DMS79 (cell line): ENCODE data around the gene TH.

Experiments
- DNase-seq: peaks from one replicate; lab custom pipeline; 2025; lab: John Stamatoyannopoulos, UW

TH gene

GRCh38 chr11:2159536-2160413 is 11.8 kb downstream of the TH start:
- DNase-seq = no peak

GRCh38 chr11:2158966-2159365 is 12.6 kb downstream of the TH start:
- no peak for DNase-seq

- no peak for DNase-seq
These were observed 13.3 kb downstream of the TH start for GRCh38 chr11:2158296-2158737.

- no peak for DNase-seq
These were observed 14.1 kb downstream of the TH start for GRCh38 chr11:2157294-2158040.

- no peak for DNase-seq
These were observed 15.0 kb downstream of the TH start for GRCh38 chr11:2156416-2157182.

- no peak for DNase-seq
These were observed 16.1 kb downstream of the TH start for GRCh38 chr11:2155511-2155910.

GRCh38 chr11:2154889-2155288 is 16.7 kb downstream of the TH start:
- no peak for DNase-seq

GRCh38 chr11:2154195-2154585 is 17.4 kb downstream of the TH start:
- DNase-seq = no peak

- no peak for DNase-seq
These were observed 17.9 kb downstream of the TH start for GRCh38 chr11:2153581-2154194.

GRCh38 chr11:2151500-2152257 is 19.9 kb downstream of the TH start:
- peak; percentile 21 for DNase-seq

- DNase-seq = no peak
These were observed 21.5 kb downstream of the TH start for GRCh38 chr11:2149864-2150847.

- no peak for DNase-seq
These were observed 22.2 kb downstream of the TH start for GRCh38 chr11:2149460-2149859.

GRCh38 chr11:2148595-2148994 is 23.0 kb downstream of the TH start:
- no peak for DNase-seq

GRCh38 chr11:2147391-2147790 is 24.2 kb downstream of the TH start:
- no peak for DNase-seq

GRCh38 chr11:2146051-2146450 is 25.6 kb downstream of the TH start:
- no peak for DNase-seq

- DNase-seq = no peak
These were observed 26.9 kb downstream of the TH start for GRCh38 chr11:2144544-2145248.

- DNase-seq = no peak
These were observed 27.6 kb downstream of the TH start for GRCh38 chr11:2143799-2144543.

- DNase-seq = no peak
These were observed 28.2 kb downstream of the TH start for GRCh38 chr11:2143477-2143798.

- DNase-seq = no peak
These were observed 28.8 kb downstream of the TH start for GRCh38 chr11:2142762-2143202.
